ENCODE results near the gene RAB36. TPM values are rescaled to one million over a fixed set of nuclear protein-coding genes. Genes with fewer than 3 reads are reported as not detected.

The RAB36 gene
- polyA plus RNA-seq, 2 of the 4 experiments (the other 2 are of a cell fraction): 2.5 to 4.0 TPM

DNA sequence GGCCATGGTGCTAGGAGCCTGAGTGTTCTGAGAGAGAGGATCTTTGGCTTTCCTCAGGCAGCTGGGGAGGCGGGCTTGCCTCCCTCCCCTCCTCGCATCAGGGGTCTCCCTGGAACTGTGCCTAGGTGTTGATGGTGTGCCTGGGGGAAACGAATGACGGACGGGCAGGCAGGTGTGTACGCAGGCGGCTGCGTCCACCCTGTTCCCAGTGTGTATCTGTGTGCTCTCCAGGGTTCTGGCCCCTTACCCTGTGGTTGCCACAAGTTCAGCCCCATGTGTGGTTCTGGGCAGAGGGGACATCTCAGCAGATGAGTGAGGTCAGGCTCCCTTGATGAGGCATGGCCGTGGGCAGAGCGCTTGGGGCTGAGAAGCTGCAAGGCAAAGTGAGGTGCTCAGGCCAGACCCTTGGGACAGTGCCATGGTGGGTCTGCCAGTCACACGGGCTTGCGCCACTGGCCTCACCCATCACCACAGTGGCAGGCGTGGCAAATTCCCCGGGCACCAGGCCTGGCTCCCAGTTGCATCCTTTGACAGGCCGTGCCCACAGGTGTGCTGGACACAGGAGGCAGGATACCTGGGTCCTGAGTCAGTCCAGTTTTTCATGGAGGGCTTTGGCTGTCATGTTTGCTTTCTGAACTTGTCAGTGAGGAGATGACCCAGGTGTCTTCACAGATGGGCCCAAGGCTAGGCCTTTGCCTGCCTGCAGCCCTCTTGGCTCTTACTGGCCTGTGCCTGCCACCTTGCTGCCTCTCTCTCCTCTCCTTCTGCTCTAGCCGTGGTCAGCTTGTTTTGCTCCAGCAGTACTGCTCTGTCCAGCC is 47.7 kb upstream of the RAB36 start:
- CTCF ChIA-PET: interaction anchor here (1.3 kb wide), 1 partner anchor 141 kb away, joined by 3 read pairs; no protein-coding TSS in a partner anchor
- H3K27ac ChIP-seq: no peak overlapping the region
- H3K9me3 ChIP-seq: no peaks in the 10 kb centered on the region
- no peak for ATAC-seq
- no peak overlapping the region for H3K4me3 ChIP-seq
- WGBS (ENCODE audit: missing lambda C conversion rate): 86% methylated on average over 1 of the region's 16 CpGs
- TF ChIP-seq TP53 (CRISPR knock-in tag; IDR thresholded peaks at IDR 0.05): no peak
- no peak for TF ChIP-seq NFE2L2 (conservative IDR thresholded peaks at IDR 0.05; ENCODE audit: low read length)
- no peak for TF ChIP-seq JUN (IDR thresholded peaks at IDR 0.05)
- TF ChIP-seq POLR2AphosphoS2 (conservative IDR thresholded peaks at IDR 0.05; ENCODE audit: low read length): no peak
- no peak for TF ChIP-seq KDM1A (IDR thresholded peaks at IDR 0.05; ENCODE audit: low read depth)
- TF ChIP-seq MAFK (IDR thresholded peaks at IDR 0.05; ENCODE audit: partially characterized antibody): no peak
- no peak for TF ChIP-seq RARB (CRISPR knock-in tag; IDR thresholded peaks at IDR 0.05)
- no peak for TF ChIP-seq HEYL (CRISPR knock-in tag; IDR thresholded peaks at IDR 0.05)
- TF ChIP-seq POLR2A (IDR thresholded peaks at IDR 0.05; ENCODE audit: low read length): no peak
- TF ChIP-seq RNF2 (IDR thresholded peaks at IDR 0.05; ENCODE audit: borderline replicate concordance, low read depth): no peak
- no peak for TF ChIP-seq FOSB (CRISPR knock-in tag; IDR thresholded peaks at IDR 0.05)
- TF ChIP-seq, protein P1, sequence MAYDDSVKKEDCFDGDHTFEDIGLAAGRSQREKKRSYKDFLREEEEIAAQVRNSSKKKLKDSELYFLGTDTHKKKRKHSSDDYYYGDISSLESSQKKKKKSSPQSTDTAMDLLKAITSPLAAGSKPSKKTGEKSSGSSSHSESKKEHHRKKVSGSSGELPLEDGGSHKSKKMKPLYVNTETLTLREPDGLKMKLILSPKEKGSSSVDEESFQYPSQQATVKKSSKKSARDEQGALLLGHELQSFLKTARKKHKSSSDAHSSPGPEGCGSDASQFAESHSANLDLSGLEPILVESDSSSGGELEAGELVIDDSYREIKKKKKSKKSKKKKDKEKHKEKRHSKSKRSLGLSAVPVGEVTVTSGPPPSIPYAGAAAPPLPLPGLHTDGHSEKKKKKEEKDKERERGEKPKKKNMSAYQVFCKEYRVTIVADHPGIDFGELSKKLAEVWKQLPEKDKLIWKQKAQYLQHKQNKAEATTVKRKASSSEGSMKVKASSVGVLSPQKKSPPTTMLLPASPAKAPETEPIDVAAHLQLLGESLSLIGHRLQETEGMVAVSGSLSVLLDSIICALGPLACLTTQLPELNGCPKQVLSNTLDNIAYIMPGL (CRISPR knock-in tag; IDR thresholded peaks at IDR 0.05; ENCODE audit: borderline replicate concordance): no peak
- no peak for TF ChIP-seq HDAC2 (IDR thresholded peaks at IDR 0.05)
- TF ChIP-seq REST (IDR thresholded peaks at IDR 0.05): no peak
- H3K4me2 ChIP-seq: no peak overlapping the region
- no peaks in the 10 kb centered on the region for H3K4me1 ChIP-seq
- FAIRE-seq: no peak
- no peak for DNase-seq (ENCODE audit: low read depth in 1 of 2, low spot score in 1 of 2)
- POLR2A ChIA-PET: no interaction called here

GRCh38 chr22:23098230-23098705 is 47.0 kb upstream of the RAB36 start:
- H3K9me3 ChIP-seq: no peaks in the 10 kb centered on the region
- H3K4me2 ChIP-seq: no peak overlapping the region
- POLR2A ChIA-PET: no interaction called here
- H3K4me3 ChIP-seq: no peak overlapping the region
- WGBS (ENCODE audit: missing lambda C conversion rate): 80% methylated on average over 4 of the region's 5 CpGs
- CTCF ChIA-PET: no interaction called here
- H3K4me1 ChIP-seq: no peaks in the 10 kb centered on the region
- H3K27ac ChIP-seq: no peak overlapping the region
- FAIRE-seq (no peak), DNase-seq (ENCODE audit: low read depth in 1 of 2, low spot score in 1 of 2) (no peak), ATAC-seq (no peak)
- TF ChIP-seq PHF8 (IDR thresholded peaks at IDR 0.05; ENCODE audit: borderline replicate concordance, low read depth) (no peak), POLR2AphosphoS2 (conservative IDR thresholded peaks at IDR 0.05; ENCODE audit: low read length) (no peak), ZC3H11A (IDR thresholded peaks at IDR 0.05) (no peak), NFE2L2 (conservative IDR thresholded peaks at IDR 0.05; ENCODE audit: low read length) (no peak), ATOH8 (CRISPR knock-in tag; IDR thresholded peaks at IDR 0.05; ENCODE audit: low read depth) (no peak), ZFP36 (IDR thresholded peaks at IDR 0.05; ENCODE audit: borderline replicate concordance, partially characterized antibody) (no peak), CBX2 (IDR thresholded peaks at IDR 0.05; ENCODE audit: borderline replicate concordance, low read depth) (no peak), ELK1 (IDR thresholded peaks at IDR 0.05; ENCODE audit: low read depth, low read length) (no peak), HDAC2 (IDR thresholded peaks at IDR 0.05) (no peak), KDM1A (IDR thresholded peaks at IDR 0.05; ENCODE audit: low read depth) (no peak), HOXB13 (CRISPR knock-in tag; IDR thresholded peaks at IDR 0.05; ENCODE audit: low read depth) (no peak), TP53 (CRISPR knock-in tag; IDR thresholded peaks at IDR 0.05) (no peak), FOSL2 (IDR thresholded peaks at IDR 0.05) (no peak), FOSL2 (CRISPR knock-in tag; IDR thresholded peaks at IDR 0.05) (no peak), HOXB5 (CRISPR knock-in tag; IDR thresholded peaks at IDR 0.05) (no peak)
